Mononuclear cell (primary cell): Measurements from ENCODE around the gene PHLPP1. TPM values are rescaled to one million over a fixed set of nuclear protein-coding genes. Genes with fewer than 3 reads are reported as not detected.
"Not testable (repeated sequence)": the region's sequence is repeated elsewhere in the genome, so short reads cannot be mapped to it uniquely, and the experiment has no call there.

Experiments
- H3K27me3 ChIP-seq: 2 replicates; pipeline ENCODE4 v1.6.0; 2011; ENCODE audit warnings: low read length, control low read depth; ENCODE audit not compliant: insufficient read depth
- H3K4me1 ChIP-seq: 2 replicates; pipeline ENCODE4 v1.5.1; 2011; ENCODE audit warnings: mild to moderate bottlenecking, low read length, control low read depth; ENCODE audit not compliant: insufficient read depth
- H3K4me3 ChIP-seq: 2 replicates; pipeline ENCODE4 v1.5.1; 2011; ENCODE audit warnings: mild to moderate bottlenecking, low read length, moderate library complexity
- H3K9me3 ChIP-seq: 2 replicates; pipeline ENCODE4 v1.5.1; 2011; ENCODE audit warnings: low read depth, mild to moderate bottlenecking, control low read depth, low read length
- total RNA-seq: library from RNA; depleted of rRNA; stranded (reverse); fragments of >200 nt; gene quantifications from one replicate; pipeline ENCODE4 v1.2.3, GENCODE V29; 2012

PHLPP1 gene
- total RNA-seq, 1 donor = 9.1 TPM

DNA sequence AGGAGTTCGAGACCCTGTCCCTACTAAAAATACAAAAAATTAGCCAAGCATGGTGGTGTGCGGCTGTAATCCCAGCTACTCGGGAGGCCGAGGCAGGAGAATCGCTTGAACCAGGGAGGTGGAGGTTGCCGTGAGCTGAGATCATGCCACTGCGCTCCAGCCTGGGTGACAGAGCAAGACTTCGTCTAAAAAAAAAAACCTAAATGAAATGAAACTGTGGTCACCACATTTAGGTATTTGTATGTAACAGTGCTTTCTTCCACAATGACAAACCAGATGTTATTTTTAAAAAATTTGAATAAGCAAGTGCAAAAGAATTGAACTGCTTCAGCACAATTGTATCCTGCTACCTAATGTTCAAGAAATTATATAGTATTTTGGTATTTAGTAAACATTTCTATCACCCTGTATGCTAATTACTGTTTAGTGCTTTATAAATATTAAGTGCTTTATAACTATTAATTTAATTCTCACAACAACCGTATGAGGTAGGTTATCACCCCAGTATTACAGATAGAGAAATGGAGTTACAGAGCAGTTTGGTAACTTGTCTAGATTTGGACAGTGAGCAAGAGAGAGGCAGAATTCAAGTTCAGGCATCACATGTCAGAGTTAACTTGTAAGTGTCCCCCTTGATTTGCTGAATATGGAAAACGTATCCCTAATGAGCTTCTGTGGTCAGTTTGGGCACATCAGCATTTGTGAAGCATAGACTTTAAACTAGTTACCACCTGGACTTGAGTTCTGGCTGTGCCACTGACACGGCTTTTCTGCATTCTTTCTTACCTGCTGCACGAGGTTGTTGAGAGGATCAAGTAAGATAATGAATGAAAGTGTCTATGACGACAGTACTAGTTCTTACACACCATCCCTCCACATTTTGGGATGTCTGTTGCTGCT is 14.4 kb downstream of the PHLPP1 start:
- Histone ChIP-seq H3K4me3 (no peak overlapping the region), H3K9me3 (no peaks in the 10 kb centered on the region), H3K4me1 (peaks cover 15% of the 10 kb centered on the region), H3K27me3 (no peaks in the 10 kb centered on the region)

DNA sequence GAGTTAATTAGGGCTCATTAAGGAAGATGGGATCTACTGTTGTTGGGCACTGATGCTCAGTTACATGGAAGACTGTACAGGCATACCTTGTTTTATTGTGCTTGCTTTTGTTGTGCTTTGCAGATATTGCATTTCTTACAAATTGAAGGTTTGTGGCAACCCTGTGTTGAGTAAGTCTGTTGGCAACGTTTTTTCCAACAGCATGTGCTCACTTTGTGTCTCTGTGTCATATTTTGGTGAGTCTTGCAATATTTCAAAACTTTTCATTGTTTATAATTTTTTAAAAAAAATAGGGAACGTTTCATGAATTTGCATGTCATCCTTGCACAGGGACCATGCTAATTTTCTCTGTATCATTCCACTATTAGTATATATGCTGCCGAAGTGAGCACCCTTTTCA is 15.6 kb downstream of the PHLPP1 start:
- Histone ChIP-seq H3K27me3 (no peaks in the 10 kb centered on the region), H3K4me1 (peaks cover 15% of the 10 kb centered on the region), H3K4me3 (no peak overlapping the region)

DNA sequence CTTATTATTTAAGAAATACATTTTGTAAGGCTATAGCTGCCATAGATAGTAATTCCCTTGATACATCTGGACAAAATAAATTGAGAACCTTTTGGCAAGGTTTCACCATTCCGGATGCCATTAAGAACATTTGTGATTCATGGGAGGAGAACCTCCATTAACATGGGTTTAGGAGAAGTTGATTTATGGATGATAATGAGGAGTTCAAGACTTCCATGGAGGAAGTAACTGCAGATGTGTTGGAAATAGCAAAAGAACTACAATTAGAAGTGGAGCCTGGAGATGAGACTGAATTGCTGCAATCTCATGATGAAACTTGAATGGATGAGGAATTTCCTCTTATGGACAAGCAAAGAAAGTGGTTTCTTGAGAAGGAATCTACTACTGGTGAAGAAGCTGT is 17.3 kb downstream of the PHLPP1 start:
- Histone ChIP-seq H3K27me3 (no peaks in the 10 kb centered on the region), H3K4me3 (no peak overlapping the region), H3K4me1 (peaks cover 15% of the 10 kb centered on the region), H3K9me3 (no peaks in the 10 kb centered on the region)

More for the DNA sequence above, 15.6 kb downstream of the PHLPP1 start:
- no peaks in the 10 kb centered on the region for H3K9me3 ChIP-seq

DNA sequence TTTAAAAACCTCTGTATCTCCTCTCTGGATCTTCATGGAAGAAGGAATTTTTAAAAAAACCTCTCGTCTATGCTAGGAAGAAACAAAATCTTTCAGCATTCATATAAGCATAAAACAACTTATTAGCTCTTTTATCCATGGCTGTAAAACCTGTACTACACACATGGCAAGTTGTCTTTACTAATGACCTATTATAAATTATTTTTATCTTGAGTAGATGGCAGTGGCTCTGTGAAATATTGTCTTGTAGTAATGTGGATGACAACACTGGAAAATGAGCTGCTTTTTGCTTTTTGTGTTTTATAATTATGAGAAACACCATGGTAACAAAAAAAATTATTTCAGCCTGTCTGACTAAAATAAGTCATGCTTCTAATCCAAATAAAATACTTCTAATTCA is 18.9 kb downstream of the PHLPP1 start:
- Histone ChIP-seq H3K27me3 (no peaks in the 10 kb centered on the region), H3K4me1 (peaks cover 15% of the 10 kb centered on the region), H3K9me3 (no peaks in the 10 kb centered on the region)

DNA sequence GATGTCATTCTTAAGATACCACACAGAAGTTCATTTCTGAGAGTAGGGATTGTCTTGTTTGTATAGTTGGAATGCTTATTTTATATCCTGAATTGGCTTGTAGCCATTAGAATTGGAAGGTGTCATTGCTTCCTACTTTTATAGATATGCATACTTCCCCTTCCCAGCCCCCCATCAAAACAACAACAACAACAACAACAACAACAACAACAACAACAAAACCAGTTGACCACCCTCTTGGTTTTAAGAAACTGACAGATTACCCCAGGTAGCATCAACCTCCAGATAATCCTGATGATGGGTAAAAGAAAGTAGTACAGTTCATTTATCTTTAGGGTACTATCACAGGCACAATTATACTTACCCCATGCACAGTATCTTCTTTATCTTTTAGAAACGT is 20.0 kb downstream of the PHLPP1 start:
- H3K9me3 ChIP-seq = no peaks in the 10 kb centered on the region
- no peaks in the 10 kb centered on the region for H3K27me3 ChIP-seq
- no peak overlapping the region for H3K4me3 ChIP-seq
- peaks cover 9% of the 10 kb centered on the region for H3K4me1 ChIP-seq

More for the DNA sequence above, 18.9 kb downstream of the PHLPP1 start:
- H3K4me3 ChIP-seq = no peak overlapping the region

DNA sequence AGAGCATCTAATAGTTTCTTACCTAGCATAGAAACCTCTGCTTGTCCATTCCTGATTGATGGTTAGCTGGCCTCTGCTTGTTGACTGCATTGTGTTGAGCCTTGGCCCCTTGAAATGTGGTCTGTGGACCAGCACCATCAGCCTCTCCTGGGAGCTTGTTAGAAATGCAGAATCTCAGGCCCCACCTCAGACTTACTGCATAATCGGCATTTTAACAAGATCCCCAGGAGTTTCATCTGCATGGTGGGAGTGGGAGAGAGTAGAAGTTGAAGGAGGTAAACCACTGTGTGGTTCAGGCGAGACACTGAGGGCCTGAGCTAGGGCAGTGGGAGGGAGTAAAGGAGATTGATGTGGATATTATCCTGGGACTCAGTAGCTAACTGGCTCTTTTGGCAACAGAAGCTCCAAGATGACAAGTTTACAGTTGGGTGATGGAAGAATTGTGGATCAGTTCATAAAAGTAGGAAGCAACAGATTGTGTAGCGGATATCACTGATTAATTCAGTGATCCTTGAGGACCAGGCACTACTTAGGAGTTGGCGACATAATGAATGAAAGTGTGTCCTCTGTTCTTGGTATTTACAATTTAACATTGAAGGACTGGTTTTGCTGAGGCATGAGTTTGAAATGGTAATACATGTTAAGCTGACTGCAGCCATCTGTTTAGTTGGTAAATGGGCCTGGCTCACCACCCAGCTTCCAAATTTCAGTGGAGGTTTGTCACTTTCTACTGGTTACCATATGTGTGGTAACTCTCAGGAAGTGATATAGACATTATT is 20.9 kb downstream of the PHLPP1 start:
- Histone ChIP-seq H3K4me1 (peaks cover 2% of the 10 kb centered on the region), H3K27me3 (no peaks in the 10 kb centered on the region), H3K9me3 (no peaks in the 10 kb centered on the region), H3K4me3 (no peak overlapping the region)

DNA sequence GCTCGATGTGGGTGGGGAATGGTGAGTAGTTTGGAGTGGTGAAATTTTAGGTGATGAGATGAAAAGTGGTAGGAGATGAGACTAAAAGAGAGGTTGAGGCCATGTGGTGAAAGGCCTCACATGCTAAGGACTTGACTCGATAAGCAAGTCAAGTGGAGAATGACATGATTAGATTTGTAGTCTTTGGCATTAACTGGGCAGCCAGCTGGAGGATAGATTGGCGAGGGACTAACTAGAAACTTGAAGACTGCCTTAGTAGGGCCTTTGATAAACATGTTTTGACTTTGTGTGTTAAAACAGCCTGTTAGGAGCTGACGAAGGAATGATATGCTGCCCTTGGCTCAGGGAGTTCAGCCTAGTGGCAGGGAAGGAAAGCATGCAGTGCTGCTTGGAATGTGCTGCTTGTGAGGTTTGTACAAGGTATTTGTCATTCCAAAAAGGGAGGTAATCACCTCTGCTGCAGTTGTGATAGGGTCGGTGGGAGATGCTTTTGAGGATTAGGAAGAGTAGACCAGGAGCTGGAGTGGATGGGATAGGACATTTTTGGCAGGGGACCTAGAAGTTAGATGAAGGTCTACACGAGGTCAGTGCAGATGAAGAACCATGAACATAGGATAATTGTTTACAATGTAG is 22.0 kb downstream of the PHLPP1 start:
- no peaks in the 10 kb centered on the region for H3K9me3 ChIP-seq
- no peaks in the 10 kb centered on the region for H3K4me1 ChIP-seq
- no peak overlapping the region for H3K4me3 ChIP-seq
- no peaks in the 10 kb centered on the region for H3K27me3 ChIP-seq

DNA sequence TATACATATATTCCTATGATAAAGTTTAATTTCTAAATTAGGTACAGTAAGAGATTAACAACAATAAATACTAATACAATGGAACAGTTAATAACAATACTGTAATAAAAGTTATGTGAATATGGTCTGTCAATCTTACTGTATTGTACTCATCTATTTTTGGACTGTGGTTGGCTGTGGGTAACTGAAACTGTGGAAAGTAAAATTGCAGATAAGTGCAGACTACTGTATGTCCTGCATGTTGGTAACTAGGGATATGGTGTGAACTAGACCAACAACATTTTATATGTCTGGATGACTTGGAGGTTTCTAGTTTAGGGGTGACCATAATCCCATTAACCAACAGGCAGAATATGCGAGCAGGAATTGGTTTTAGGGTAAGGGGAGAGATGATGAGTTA is 23.3 kb downstream of the PHLPP1 start:
- Histone ChIP-seq H3K27me3 (no peaks in the 10 kb centered on the region), H3K4me1 (no peaks in the 10 kb centered on the region), H3K9me3 (no peaks in the 10 kb centered on the region), H3K4me3 (no peak overlapping the region)

DNA sequence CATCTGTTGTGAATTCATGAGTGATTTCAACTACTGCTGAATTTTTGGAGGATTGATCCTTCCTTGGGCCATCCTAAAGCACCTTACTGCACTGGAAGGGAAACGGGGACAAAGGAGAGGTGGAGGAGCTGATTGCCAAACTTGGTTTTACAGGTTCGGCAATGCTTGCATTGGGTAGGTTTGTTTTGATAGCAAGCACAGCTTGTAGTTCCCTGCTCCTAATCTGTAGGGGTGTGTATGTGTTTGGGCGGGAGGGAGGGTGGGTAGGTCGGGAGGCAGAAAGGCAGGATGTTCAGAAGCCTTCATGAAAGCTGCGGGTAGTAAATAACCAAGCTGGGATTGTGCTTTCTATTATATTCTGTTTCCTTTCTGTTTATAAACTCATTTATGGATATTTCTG is 24.6 kb downstream of the PHLPP1 start:
- H3K27me3 ChIP-seq = no peaks in the 10 kb centered on the region
- no peak overlapping the region for H3K4me3 ChIP-seq
- no peaks in the 10 kb centered on the region for H3K9me3 ChIP-seq
- H3K4me1 ChIP-seq = peaks cover 4% of the 10 kb centered on the region

DNA sequence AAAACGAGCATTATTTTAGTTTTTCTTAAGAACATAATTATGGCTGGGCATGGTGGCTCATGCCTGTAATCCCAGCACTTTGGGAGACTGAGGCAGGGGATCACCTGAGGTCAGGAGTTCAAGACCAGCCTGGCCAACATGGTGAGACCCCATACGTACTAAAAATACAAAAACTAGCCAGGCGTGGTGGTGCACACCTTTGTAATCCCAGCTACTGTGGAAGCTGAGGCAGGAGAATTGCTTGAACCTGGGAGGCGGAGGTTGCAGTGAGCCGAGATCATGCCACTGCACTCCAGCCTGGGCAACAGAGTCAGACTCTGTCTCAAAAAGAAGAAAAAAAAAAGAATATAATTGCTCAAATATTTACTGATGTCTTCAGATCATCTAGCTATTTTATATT is 25.3 kb downstream of the PHLPP1 start:
- not testable (repeated sequence) for H3K27me3 ChIP-seq, H3K4me1 ChIP-seq, H3K9me3 ChIP-seq, H3K4me3 ChIP-seq

DNA sequence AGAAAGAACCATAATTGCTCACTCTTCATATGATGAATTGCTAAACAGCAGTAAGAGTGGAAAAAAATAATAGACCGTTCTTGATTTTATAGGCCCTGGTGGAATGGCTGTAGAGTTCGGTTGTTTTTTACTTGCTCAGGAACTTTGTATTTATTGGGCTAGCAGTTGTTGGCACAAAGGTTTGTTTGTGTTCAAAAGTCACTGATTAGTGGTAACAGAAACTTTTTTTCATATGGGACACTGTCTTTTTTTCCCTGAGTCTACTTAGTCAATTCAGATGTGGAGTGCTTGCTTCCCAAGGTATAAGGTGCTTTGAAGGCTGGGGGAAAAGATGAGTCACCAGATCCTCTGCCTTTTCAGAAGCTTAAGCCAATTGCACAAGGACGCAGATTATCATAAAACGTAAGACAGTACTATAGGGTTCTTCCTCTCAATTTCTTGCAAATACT is 25.8 kb downstream of the PHLPP1 start:
- no peak overlapping the region for H3K4me3 ChIP-seq
- H3K27me3 ChIP-seq = no peaks in the 10 kb centered on the region
- no peaks in the 10 kb centered on the region for H3K9me3 ChIP-seq
- peaks cover 4% of the 10 kb centered on the region for H3K4me1 ChIP-seq

DNA sequence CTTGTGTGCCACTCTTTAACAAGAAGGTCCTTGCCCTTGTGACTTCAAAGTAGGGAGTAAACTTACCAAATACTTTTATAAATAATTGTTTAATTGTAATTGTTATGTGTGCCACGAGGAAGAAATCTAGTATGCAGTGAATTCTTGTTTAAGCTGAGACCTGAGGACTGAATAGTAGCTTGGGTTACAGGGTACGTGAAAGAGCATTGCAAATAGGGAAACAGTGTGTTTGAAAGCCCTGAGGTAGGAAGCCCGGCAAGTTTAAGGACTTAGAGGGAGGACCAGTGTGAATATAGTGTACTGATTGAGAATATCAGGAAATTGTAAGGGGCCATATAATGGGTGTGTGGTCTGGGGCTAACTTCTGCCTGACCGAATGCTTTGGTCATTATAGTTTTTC is 26.2 kb downstream of the PHLPP1 start:
- Histone ChIP-seq H3K4me1 (peaks cover 4% of the 10 kb centered on the region), H3K4me3 (no peak overlapping the region), H3K9me3 (no peaks in the 10 kb centered on the region)

DNA sequence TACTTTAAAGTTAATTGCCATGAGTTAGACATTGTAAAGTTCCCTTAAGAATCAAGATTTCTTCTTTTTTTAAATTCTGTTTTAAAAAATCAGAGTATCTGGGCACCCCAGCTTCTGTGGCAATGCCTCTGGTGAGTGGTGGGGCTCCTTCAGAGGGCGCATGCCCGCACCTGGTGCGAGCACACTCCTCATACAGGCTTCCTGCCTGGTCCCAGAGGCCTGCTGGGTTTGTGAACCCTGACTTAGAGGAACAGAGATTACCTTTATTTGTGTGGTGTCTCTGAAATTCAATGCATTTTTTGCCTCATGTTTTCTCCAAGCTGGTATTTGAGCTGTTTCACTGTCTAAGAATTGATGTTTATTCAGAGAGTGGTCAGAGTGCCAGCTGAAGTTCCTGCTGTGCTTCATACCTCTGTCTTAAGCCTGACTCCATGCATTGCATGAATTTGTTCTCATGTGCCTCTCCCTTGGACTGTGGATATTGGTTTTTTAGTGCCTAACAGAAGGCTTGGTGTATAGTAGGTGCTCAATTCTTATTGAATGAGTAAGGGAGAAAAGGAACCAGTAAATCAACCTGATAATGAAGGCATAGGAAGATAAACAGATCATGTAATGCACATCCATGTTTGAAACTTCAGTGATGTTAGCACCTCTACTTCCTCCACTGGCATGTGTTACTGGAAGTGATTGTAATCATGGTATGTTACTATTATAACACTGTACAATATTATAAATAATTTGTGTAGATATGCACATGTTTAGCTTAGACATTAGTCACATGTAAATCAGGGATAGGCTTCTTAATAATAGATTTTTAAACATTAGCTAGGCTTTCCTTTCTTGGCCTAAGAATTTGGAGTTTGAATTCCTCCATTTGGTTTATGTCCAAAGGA is 29.0 kb downstream of the PHLPP1 start:
- H3K4me1 ChIP-seq = peaks cover 4% of the 10 kb centered on the region
- H3K9me3 ChIP-seq = no peaks in the 10 kb centered on the region
- no peak overlapping the region for H3K4me3 ChIP-seq
- no peaks in the 10 kb centered on the region for H3K27me3 ChIP-seq

More for the DNA sequence above, 26.2 kb downstream of the PHLPP1 start:
- H3K27me3 ChIP-seq = no peaks in the 10 kb centered on the region

DNA sequence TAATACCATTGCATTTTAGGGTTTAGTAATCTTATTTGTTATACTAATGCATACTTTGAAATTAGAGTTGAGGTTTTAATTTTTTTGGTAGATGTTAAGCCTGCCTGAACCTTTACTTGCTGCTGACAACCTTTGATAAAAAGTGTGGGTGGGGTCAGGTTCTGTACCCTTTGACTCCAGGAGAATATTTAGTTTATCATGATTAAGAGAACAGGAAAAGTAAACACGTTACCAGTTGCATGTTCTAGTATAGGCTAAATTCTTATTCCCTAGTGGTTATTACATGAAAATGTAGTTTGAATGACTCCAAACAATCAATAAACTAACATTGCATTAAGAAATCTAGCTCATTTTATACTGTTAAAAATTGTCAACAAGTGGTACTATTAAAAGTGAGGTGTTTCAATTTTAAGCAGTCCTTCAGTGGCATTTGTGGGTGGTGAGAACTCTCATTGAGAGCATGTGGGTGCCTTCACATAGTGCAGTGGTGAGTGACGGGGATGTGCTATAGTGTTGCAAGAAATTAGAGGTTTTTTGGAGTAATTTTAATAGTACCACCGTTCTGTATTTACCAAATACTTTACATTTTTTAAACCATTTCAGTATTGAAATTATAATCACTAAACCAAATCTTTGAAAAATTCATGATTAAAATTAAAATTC is 29.9 kb downstream of the PHLPP1 start:
- H3K27me3 ChIP-seq = no peaks in the 10 kb centered on the region
- peaks cover 4% of the 10 kb centered on the region for H3K4me1 ChIP-seq

More for the DNA sequence above, 29.9 kb downstream of the PHLPP1 start:
- Histone ChIP-seq H3K9me3 (no peaks in the 10 kb centered on the region), H3K4me3 (no peak overlapping the region)
